ENCODE results near the gene STK32A.

The STK32A gene

GRCh38 chr5:147390654-147391225 lies 155.9 kb downstream of the STK32A start:
- in situ Hi-C loops (cut with MboI; ENCODE audit: low pct_unique_long_range_greater_than_20kb, low sequenced_read_pairs, unreplicated experiment) = no loop called here
- DNase-seq (ENCODE audit: low spot score) = no peak
- no peak for TF ChIP-seq CTCF (IDR thresholded peaks at IDR 0.05; ENCODE audit: extremely low read depth, insufficient read depth, missing control alignments)

- TF ChIP-seq CTCF (IDR thresholded peaks at IDR 0.05; ENCODE audit: extremely low read depth, insufficient read depth, missing control alignments) = peak; percentile 27
- in situ Hi-C loops (cut with MboI; ENCODE audit: low pct_unique_long_range_greater_than_20kb, low sequenced_read_pairs, unreplicated experiment) = no loop called here
These were observed 157.0 kb downstream of the STK32A start for GRCh38 chr5:147391781-147392180.

GRCh38 chr5:147393874-147394672 lies 159.2 kb downstream of the STK32A start:
- in situ Hi-C loops (cut with MboI; ENCODE audit: low pct_unique_long_range_greater_than_20kb, low sequenced_read_pairs, unreplicated experiment) = no loop called here
- no peak for TF ChIP-seq CTCF (IDR thresholded peaks at IDR 0.05; ENCODE audit: extremely low read depth, insufficient read depth, missing control alignments)
- no peak for DNase-seq (ENCODE audit: low spot score)

More at GRCh38 chr5:147391781-147392180, 157.0 kb downstream of the STK32A start:
- peak; percentile 34 for DNase-seq (ENCODE audit: low spot score)

- in situ Hi-C loops (cut with MboI; ENCODE audit: low pct_unique_long_range_greater_than_20kb, low sequenced_read_pairs, unreplicated experiment) = no loop called here
- no peak for TF ChIP-seq CTCF (IDR thresholded peaks at IDR 0.05; ENCODE audit: extremely low read depth, insufficient read depth, missing control alignments)
- DNase-seq (ENCODE audit: low spot score) = no peak
These were observed 161.4 kb downstream of the STK32A start for GRCh38 chr5:147396070-147396823.

GRCh38 chr5:147397616-147398015 lies 162.8 kb downstream of the STK32A start:
- in situ Hi-C loops (cut with MboI; ENCODE audit: low pct_unique_long_range_greater_than_20kb, low sequenced_read_pairs, unreplicated experiment) = no loop called here
- no peak for DNase-seq (ENCODE audit: low spot score)
- TF ChIP-seq CTCF (IDR thresholded peaks at IDR 0.05; ENCODE audit: extremely low read depth, insufficient read depth, missing control alignments) = no peak

- no peak for DNase-seq (ENCODE audit: low spot score)
- no peak for TF ChIP-seq CTCF (IDR thresholded peaks at IDR 0.05; ENCODE audit: extremely low read depth, insufficient read depth, missing control alignments)
- in situ Hi-C loops (cut with MboI; ENCODE audit: low pct_unique_long_range_greater_than_20kb, low sequenced_read_pairs, unreplicated experiment) = no loop called here
These were observed 164.0 kb downstream of the STK32A start for GRCh38 chr5:147398860-147399259.
